SK-N-SH treated with all-trans-retinoic acid at 6 μM for 48 hours (cell line): ENCODE measurements around the gene CARM1.

Experiments used
- CREB5 ChIP-seq: fragments of 250-450 bp; sonication (Bioruptor Pico); IDR thresholded peaks from 2 replicates; pipeline ENCODE4 v1.5.1; 2020; ENCODE audit warnings: low read depth, mild to moderate bottlenecking, moderate library complexity
- CSDC2 ChIP-seq: fragments of 250-450 bp; sonication (Bioruptor Pico); IDR thresholded peaks from 2 replicates; pipeline ENCODE4 v1.5.0; 2020; ENCODE audit warnings: mild to moderate bottlenecking, moderate library complexity
- CSRNP3 ChIP-seq: fragments of 250-450 bp; sonication (Bioruptor Pico); IDR thresholded peaks from 2 replicates; pipeline ENCODE4 v1.5.1; 2021; ENCODE audit warnings: mild to moderate bottlenecking, moderate library complexity
- ISL1 ChIP-seq: fragments of 250-450 bp; sonication (Bioruptor Pico); IDR thresholded peaks from 2 replicates; pipeline ENCODE4 v2.1.2; 2022; ENCODE audit warnings: mild to moderate bottlenecking, moderate library complexity
- OSR1 ChIP-seq: fragments of 250-450 bp; sonication (Bioruptor Pico); IDR thresholded peaks from 2 replicates; pipeline ENCODE4 v1.8.0; 2022; ENCODE audit warnings: moderate library complexity, mild to moderate bottlenecking, inconsistent platforms
- RARB ChIP-seq: fragments of 250-450 bp; sonication (Bioruptor Pico); IDR thresholded peaks from 2 replicates; pipeline ENCODE4 v1.8.0; 2021; ENCODE audit warnings: mild to moderate bottlenecking, moderate library complexity
- SNAI2 ChIP-seq: fragments of 250-450 bp; sonication (Bioruptor Pico); IDR thresholded peaks from 2 replicates; pipeline ENCODE4 v1.5.0; 2020; ENCODE audit warnings: mild to moderate bottlenecking, moderate library complexity
- TOX ChIP-seq: fragments of 250-450 bp; sonication (Bioruptor Pico); IDR thresholded peaks from 2 replicates; pipeline ENCODE4 v1.8.0; 2021; ENCODE audit warnings: mild to moderate bottlenecking, moderate library complexity, borderline replicate concordance
- ZFP3 ChIP-seq: fragments of 250-450 bp; sonication (Bioruptor Pico); IDR thresholded peaks from 2 replicates; pipeline ENCODE4 v1.5.0; 2020; ENCODE audit warnings: mild to moderate bottlenecking, moderate library complexity
- ZFP30 ChIP-seq: fragments of 450-650 bp; formaldehyde crosslinking; IDR thresholded peaks from 2 replicates; pipeline ENCODE4 v1.5.0; 2022; ENCODE audit warnings: mild to moderate bottlenecking, moderate library complexity
- ZNF565 ChIP-seq: fragments of 450-650 bp; formaldehyde crosslinking; conservative IDR thresholded peaks from 2 replicates; pipeline ENCODE4 v1.5.0; 2020; ENCODE audit warnings: low read depth, mild to moderate bottlenecking, moderate library complexity
- TF ChIP-seq, protein P1 (sequence below): fragments of 250-450 bp; sonication (Bioruptor Pico); IDR thresholded peaks from 2 replicates; pipeline ENCODE4 v1.8.0; 2021; ENCODE audit warnings: low read depth, mild to moderate bottlenecking, moderate library complexity, borderline replicate concordance
- TF ChIP-seq, protein P2 (sequence below): fragments of 250-450 bp; sonication (Bioruptor Pico); IDR thresholded peaks from 2 replicates; pipeline ENCODE4 v1.5.0; 2020; ENCODE audit warnings: mild to moderate bottlenecking, moderate library complexity

DNA sequence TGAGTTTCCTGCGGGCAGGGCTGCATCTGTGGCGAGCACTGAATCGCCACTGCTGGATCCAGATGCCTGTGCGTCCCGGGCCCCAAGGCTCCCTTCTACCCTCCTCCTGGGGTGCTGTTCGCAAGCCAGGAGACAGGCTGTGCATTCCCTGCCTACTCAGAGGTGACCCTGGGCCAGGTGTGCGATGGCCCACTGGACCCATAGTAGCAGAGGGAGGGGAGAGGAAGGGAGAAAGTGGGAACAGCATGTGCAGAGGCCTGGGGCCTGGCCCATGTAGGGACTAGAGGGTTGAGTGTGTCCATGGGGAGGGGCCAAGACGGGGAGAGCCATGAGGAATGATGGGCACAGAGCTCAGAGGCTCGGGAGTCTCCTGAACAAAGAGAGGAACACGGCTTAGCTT is 27.3 kb downstream of the CARM1 start:
- TF ChIP-seq RARB (CRISPR knock-in tag) (no peak), ZFP3 (CRISPR knock-in tag) (no peak), CREB5 (no peak), ZNF565 (CRISPR knock-in tag) (no peak), OSR1 (no peak), TOX (CRISPR knock-in tag) (no peak), CSDC2 (CRISPR knock-in tag) (no peak), CSRNP3 (CRISPR knock-in tag) (no peak), ZFP30 (CRISPR knock-in tag) (no peak), SNAI2 (CRISPR knock-in tag) (no peak), ISL1 (no peak)
- TF ChIP-seq, protein P1, sequence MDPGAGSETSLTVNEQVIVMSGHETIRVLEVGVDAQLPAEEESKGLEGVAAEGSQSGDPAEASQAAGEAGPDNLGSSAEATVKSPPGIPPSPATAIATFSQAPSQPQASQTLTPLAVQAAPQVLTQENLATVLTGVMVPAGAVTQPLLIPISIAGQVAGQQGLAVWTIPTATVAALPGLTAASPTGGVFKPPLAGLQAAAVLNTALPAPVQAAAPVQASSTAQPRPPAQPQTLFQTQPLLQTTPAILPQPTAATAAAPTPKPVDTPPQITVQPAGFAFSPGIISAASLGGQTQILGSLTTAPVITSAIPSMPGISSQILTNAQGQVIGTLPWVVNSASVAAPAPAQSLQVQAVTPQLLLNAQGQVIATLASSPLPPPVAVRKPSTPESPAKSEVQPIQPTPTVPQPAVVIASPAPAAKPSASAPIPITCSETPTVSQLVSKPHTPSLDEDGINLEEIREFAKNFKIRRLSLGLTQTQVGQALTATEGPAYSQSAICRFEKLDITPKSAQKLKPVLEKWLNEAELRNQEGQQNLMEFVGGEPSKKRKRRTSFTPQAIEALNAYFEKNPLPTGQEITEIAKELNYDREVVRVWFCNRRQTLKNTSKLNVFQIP, result no peak
- TF ChIP-seq, protein P2, sequence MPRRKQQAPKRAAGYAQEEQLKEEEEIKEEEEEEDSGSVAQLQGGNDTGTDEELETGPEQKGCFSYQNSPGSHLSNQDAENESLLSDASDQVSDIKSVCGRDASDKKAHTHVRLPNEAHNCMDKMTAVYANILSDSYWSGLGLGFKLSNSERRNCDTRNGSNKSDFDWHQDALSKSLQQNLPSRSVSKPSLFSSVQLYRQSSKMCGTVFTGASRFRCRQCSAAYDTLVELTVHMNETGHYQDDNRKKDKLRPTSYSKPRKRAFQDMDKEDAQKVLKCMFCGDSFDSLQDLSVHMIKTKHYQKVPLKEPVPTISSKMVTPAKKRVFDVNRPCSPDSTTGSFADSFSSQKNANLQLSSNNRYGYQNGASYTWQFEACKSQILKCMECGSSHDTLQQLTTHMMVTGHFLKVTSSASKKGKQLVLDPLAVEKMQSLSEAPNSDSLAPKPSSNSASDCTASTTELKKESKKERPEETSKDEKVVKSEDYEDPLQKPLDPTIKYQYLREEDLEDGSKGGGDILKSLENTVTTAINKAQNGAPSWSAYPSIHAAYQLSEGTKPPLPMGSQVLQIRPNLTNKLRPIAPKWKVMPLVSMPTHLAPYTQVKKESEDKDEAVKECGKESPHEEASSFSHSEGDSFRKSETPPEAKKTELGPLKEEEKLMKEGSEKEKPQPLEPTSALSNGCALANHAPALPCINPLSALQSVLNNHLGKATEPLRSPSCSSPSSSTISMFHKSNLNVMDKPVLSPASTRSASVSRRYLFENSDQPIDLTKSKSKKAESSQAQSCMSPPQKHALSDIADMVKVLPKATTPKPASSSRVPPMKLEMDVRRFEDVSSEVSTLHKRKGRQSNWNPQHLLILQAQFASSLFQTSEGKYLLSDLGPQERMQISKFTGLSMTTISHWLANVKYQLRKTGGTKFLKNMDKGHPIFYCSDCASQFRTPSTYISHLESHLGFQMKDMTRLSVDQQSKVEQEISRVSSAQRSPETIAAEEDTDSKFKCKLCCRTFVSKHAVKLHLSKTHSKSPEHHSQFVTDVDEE, result no peak
